DMS53 (cell line): Measurements from ENCODE around the gene OR2H1.

Experiments used
- DNase-seq: peaks from one replicate; lab custom pipeline; 2025; lab: John Stamatoyannopoulos, UW

Gene OR2H1

DNA sequence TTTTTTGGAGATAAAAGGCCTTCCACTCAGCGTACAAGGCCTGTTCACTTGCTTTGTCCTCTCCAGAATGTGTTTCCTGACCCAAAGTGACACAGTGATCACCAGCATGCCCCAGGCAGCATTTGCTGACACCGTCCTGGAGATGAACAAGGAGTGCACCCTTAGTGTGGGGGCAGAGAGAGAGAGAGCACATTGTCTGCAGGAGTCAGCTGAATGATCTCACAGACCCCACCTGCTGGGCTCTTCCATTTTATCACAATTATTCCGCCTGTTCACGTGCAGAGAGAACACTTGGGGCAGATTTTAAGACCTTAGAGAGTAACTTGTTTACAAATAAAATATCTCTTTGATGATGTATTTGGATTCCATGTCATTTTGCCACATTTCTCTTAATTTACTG is 53.2 kb downstream of the OR2H1 start:
- DNase-seq: peak; percentile 9

DNA sequence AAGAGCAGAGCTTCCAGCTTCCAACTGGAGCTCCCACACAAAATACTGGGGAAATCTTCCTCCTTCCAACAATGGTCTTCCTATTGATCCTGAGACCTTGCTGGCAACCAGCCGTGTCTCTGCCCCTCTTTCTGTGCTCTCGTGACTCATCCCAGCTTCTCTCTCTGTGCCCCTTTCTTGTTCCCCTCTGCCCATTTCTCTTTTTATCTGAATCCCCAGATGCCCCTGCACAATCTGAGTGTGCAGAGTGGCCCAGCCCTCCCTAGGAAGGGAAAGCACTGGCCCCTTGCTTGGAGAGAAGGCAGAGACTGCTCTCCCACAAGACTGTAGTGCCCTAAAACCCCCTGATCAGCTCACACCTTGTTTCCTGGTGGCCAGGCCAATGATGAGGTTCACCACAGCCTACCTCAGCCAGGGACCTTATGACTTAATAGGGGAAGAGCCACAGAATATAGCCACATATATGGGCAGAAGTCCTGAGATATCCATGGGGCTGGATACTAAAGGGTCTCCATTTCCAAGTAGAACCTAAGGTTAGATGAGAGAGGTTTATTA is 53.9 kb downstream of the OR2H1 start:
- no peak for DNase-seq
